SU-DHL-6 (cell line): ENCODE measurements around the gene CENPX.

Experiments
- EZH2phosphoT487 ChIP-seq: fragments of 200-600 bp; sonication (generic), shearing (Covaris generic); conservative IDR thresholded peaks from 2 replicates; pipeline ENCODE4 v1.6.1; 2018; ENCODE audit warnings: mild to moderate bottlenecking, antibody characterized with exemption, low read length, moderate library complexity, mixed read lengths
- TF ChIP-seq, protein P1 (sequence below): fragments of 200-600 bp; sonication (generic); IDR thresholded peaks from one replicate; pipeline ENCODE4 v1.5.1; 2017; ENCODE audit warnings: antibody characterized with exemption, mild to moderate bottlenecking, low read length, moderate library complexity; ENCODE audit not compliant: insufficient read depth, poor library complexity, severe bottlenecking

DNA sequence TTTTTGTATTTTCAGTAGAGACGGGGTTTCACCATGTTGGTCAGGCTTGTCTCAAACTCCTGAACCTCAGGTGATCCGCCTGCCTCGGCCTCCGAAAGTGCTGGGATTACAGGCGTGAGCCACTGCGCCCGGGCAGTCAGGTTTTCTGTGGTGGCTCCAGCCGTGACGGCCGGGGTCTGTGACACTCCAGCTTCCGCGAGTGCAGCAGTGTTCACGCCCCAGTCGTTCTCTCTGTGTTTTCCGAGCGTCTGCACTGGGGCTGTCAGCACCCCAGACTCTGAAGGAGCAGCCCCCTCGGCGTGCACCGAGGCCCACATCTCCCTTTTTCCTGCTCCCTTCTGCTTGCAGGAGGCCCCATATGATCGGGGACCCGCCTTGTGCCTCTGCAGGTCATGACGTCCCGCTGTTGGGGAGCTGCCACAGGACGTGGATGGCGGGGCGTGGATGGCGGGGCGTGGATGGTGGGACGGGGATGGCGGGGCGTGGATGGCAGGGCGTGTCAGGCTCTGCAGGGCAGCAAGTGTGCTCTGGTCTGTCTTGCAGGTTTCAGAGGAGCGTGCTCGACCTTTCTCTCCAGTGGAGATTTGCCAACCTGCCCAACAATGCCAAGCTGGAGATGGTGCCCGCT lies 39.6 kb downstream of the CENPX start:
- TF ChIP-seq, protein P1, sequence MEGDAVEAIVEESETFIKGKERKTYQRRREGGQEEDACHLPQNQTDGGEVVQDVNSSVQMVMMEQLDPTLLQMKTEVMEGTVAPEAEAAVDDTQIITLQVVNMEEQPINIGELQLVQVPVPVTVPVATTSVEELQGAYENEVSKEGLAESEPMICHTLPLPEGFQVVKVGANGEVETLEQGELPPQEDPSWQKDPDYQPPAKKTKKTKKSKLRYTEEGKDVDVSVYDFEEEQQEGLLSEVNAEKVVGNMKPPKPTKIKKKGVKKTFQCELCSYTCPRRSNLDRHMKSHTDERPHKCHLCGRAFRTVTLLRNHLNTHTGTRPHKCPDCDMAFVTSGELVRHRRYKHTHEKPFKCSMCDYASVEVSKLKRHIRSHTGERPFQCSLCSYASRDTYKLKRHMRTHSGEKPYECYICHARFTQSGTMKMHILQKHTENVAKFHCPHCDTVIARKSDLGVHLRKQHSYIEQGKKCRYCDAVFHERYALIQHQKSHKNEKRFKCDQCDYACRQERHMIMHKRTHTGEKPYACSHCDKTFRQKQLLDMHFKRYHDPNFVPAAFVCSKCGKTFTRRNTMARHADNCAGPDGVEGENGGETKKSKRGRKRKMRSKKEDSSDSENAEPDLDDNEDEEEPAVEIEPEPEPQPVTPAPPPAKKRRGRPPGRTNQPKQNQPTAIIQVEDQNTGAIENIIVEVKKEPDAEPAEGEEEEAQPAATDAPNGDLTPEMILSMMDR, result no peak
- no peak for TF ChIP-seq EZH2phosphoT487
